ENCODE data around the gene PIGK. TPM values are rescaled to one million over a fixed set of nuclear protein-coding genes. Genes with fewer than 3 reads are reported as not detected.
"Not testable (repeated sequence)": the region's sequence is repeated elsewhere in the genome, so short reads cannot be mapped to it uniquely, and the experiment has no call there.

The PIGK gene
- total RNA-seq, 1 donor from 2014 or later: 21.9 TPM

DNA sequence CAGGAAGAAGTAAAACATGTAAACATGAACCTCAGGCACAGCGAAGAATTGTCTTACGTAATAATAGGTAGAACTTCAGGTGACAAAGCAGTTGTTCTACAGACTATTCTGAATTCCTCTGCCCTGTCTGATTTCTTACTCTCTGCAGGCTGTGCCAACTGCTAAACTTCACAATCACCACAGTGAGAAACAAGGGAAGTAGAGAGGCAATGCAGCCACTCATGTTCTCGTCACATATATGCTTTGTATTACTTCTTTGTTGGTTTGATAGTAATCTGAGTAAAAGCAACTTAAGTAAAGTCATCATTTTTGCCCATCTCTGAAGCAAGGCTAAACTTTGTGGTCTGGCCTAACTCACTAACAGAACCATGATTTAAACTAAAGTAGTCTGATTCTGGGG lies 21.9 kb downstream of the PIGK start:
- H3K4me1 Mint-ChIP-seq (ENCODE audit: unreplicated experiment): no peaks in the 10 kb centered on the region
- no peaks in the 10 kb centered on the region for H3K9me3 Mint-ChIP-seq
- no peak overlapping the region for H3K27ac Mint-ChIP-seq
- no peaks in the 10 kb centered on the region for H3K27me3 Mint-ChIP-seq
- peaks cover 15% of the 10 kb centered on the region for H3K36me3 Mint-ChIP-seq
- no peak overlapping the region for H3K4me3 Mint-ChIP-seq
- TF ChIP-seq, protein P1, sequence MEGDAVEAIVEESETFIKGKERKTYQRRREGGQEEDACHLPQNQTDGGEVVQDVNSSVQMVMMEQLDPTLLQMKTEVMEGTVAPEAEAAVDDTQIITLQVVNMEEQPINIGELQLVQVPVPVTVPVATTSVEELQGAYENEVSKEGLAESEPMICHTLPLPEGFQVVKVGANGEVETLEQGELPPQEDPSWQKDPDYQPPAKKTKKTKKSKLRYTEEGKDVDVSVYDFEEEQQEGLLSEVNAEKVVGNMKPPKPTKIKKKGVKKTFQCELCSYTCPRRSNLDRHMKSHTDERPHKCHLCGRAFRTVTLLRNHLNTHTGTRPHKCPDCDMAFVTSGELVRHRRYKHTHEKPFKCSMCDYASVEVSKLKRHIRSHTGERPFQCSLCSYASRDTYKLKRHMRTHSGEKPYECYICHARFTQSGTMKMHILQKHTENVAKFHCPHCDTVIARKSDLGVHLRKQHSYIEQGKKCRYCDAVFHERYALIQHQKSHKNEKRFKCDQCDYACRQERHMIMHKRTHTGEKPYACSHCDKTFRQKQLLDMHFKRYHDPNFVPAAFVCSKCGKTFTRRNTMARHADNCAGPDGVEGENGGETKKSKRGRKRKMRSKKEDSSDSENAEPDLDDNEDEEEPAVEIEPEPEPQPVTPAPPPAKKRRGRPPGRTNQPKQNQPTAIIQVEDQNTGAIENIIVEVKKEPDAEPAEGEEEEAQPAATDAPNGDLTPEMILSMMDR (conservative IDR thresholded peaks at IDR 0.05): no peak
- DNase-seq (ENCODE audit: extremely low spot score, unreplicated experiment): no peak

DNA sequence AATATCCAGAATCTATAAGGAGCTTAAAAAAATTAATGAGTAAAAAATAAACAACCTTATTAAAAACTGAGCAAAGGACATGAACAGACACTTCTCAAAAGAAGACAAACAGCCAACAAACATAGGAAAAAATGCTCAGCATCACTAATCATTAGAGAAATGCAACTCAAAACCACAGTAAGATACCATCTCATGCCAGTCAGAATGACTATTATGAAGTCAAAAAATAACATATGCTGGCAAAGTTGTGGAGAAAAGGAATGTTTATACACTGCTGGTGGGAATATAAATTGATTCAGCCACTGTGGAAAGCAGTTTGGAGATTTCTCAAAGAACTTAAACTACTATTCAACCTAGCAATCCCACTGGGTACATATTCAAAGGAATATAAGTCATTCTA lies 25.3 kb downstream of the PIGK start:
- no peaks in the 10 kb centered on the region for H3K4me1 Mint-ChIP-seq (ENCODE audit: unreplicated experiment)
- DNase-seq (ENCODE audit: extremely low spot score, unreplicated experiment): no peak
- H3K36me3 Mint-ChIP-seq: peaks cover 15% of the 10 kb centered on the region
- H3K9me3 Mint-ChIP-seq: no peaks in the 10 kb centered on the region
- no peak overlapping the region for H3K27ac Mint-ChIP-seq
- H3K4me3 Mint-ChIP-seq: no peak overlapping the region
- no peaks in the 10 kb centered on the region for H3K27me3 Mint-ChIP-seq
- TF ChIP-seq, protein P1 (conservative IDR thresholded peaks at IDR 0.05): no peak

DNA sequence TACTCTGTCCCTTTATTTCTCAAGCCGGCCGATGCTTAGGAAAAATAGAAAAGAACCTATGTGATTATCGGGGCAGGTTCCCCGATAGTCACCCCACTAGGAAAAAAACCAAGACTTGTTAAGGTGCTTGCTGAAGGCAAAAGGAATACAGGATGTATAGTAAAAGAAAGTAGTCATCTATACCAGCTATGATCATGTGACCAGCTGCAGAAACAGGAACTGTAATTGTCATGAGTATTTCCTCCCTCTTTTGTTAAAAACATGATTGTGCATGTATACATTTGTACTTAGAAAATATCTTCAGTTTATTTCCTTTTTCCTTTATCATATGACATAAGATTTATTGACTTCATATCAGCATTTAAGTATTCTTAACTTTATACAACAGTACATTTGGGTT lies 30.5 kb downstream of the PIGK start:
- Mint-ChIP-seq H3K27me3 (no peaks in the 10 kb centered on the region), H3K4me1 (ENCODE audit: unreplicated experiment) (no peaks in the 10 kb centered on the region), H3K36me3 (peaks cover 17% of the 10 kb centered on the region), H3K4me3 (no peak overlapping the region), H3K27ac (no peak overlapping the region), H3K9me3 (peaks cover 5% of the 10 kb centered on the region)
- TF ChIP-seq, protein P1 (conservative IDR thresholded peaks at IDR 0.05): no peak
- DNase-seq (ENCODE audit: extremely low spot score, unreplicated experiment): no peak

DNA sequence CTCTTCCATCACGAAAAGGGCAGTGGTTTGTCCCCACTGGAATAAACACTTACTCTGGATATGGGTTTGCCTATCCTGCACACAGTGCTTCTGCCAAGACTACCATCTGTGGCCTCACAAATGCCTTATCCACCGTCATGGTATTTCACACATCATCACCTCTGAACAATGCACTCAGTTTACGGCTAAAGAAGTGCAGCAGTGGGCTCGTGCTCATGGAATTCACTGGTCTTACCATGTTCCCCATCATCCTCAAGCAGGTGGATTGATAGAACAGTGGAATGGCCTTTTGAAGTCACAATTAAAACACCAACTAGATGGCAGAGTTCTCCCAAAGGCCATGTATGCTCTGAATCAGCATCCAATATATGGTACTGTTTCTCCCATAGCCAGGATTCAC lies 32.3 kb downstream of the PIGK start:
- not testable (repeated sequence) for H3K4me3 Mint-ChIP-seq; H3K27me3 Mint-ChIP-seq; H3K4me1 Mint-ChIP-seq (ENCODE audit: unreplicated experiment); DNase-seq (ENCODE audit: extremely low spot score, unreplicated experiment); H3K27ac Mint-ChIP-seq; H3K9me3 Mint-ChIP-seq
- peaks cover 17% of the 10 kb centered on the region for H3K36me3 Mint-ChIP-seq

DNA sequence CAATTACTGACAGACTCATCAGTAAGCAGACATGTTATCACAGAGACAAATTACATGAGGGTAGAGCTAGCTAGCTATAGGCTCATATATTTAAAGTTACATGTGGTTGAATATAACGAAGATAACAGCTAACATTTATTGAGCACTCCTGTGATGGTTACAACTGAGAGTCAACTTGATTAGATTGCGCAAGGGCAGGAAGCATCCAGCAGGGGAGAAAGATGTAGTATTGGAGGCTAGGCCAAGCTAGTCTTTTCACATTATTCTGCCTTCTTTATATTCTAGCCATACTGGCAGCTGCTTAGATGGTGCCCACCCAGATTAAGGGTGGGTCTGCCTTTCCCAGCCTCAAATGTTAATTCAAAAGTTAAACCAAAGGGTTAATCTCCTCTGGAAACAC lies 37.1 kb downstream of the PIGK start:
- Mint-ChIP-seq H3K9me3 (peaks cover 11% of the 10 kb centered on the region), H3K4me3 (no peak overlapping the region), H3K27me3 (no peaks in the 10 kb centered on the region), H3K4me1 (ENCODE audit: unreplicated experiment) (no peaks in the 10 kb centered on the region), H3K27ac (no peak overlapping the region), H3K36me3 (peaks cover 15% of the 10 kb centered on the region)
- TF ChIP-seq, protein P1 (conservative IDR thresholded peaks at IDR 0.05): no peak
- no peak for DNase-seq (ENCODE audit: extremely low spot score, unreplicated experiment)

DNA sequence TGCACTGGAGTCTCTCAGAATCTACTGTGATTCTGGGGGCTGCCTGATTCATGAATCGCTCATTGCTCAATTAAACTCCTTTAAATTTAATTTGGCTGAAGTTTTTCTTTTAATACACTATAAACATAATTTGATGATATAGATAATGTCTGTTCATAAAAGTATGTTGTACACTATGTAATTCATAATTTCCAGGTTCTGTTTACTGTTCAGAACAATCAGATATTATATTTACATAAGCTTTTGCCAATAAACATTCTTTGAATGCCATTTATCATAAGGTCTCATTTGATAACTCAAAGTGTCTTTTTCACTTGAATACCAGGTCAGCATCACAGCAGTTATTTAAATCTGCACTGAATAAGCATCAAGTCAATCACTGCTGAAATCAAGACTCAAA lies 39.6 kb downstream of the PIGK start:
- no peaks in the 10 kb centered on the region for H3K27me3 Mint-ChIP-seq
- TF ChIP-seq, protein P1 (conservative IDR thresholded peaks at IDR 0.05): no peak
- H3K4me3 Mint-ChIP-seq: no peak overlapping the region
- H3K4me1 Mint-ChIP-seq (ENCODE audit: unreplicated experiment): no peaks in the 10 kb centered on the region
- H3K36me3 Mint-ChIP-seq: peaks cover 13% of the 10 kb centered on the region
- no peak for DNase-seq (ENCODE audit: extremely low spot score, unreplicated experiment)
- no peak overlapping the region for H3K27ac Mint-ChIP-seq
- peaks cover 11% of the 10 kb centered on the region for H3K9me3 Mint-ChIP-seq
